Hepatocyte (in vitro differentiated cells): ENCODE results near the gene DNAH6.

ENCODE experiments used
- CTCF ChIP-seq: fragments of 200-600 bp; sonication (generic); IDR thresholded peaks from 2 replicates; pipeline ENCODE4 v1.5.1; 2016; ENCODE audit warnings: antibody characterized with exemption, mild to moderate bottlenecking; ENCODE audit not compliant: poor library complexity
- EZH2phosphoT487 ChIP-seq: fragments of 200-600 bp; sonication (generic); IDR thresholded peaks from one replicate; pipeline ENCODE4 v1.6.1; 2018; ENCODE audit warnings: antibody characterized with exemption, mild to moderate bottlenecking, low read depth, moderate library complexity; ENCODE audit not compliant: unreplicated experiment, severe bottlenecking

GRCh38 chr2:84805250-84805958 is 289.1 kb downstream of the DNAH6 start:
- no peak for TF ChIP-seq CTCF
- no peak for TF ChIP-seq EZH2phosphoT487
